Astrocyte of the hippocampus (primary cell): ENCODE data around the gene CACNA1C.

Experiments
- DNase-seq: peaks from one replicate; pipeline ENCODE4 v3.0.0; 2011; ENCODE audit warnings: low read depth, low spot score

The CACNA1C gene

DNA sequence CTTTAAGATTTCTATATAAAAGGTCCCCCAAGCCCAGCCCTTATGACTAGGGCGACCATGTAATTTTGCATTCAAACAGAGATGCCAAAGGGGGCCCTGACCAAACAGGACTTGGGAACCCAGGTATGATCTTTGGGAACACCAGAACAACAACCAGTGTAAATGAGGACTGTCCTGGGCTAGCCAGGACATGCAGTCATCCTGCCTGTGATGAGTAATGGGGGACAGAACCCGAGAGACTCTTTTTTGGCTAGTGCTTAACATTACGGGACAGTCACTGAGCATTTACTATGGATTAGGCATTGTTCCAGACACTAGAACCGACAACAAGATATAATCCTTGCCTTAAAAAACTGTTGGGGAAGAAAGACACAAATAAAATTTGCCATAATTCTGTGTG lies 337.3 kb downstream of the CACNA1C start:
- DNase-seq: no peak

DNA sequence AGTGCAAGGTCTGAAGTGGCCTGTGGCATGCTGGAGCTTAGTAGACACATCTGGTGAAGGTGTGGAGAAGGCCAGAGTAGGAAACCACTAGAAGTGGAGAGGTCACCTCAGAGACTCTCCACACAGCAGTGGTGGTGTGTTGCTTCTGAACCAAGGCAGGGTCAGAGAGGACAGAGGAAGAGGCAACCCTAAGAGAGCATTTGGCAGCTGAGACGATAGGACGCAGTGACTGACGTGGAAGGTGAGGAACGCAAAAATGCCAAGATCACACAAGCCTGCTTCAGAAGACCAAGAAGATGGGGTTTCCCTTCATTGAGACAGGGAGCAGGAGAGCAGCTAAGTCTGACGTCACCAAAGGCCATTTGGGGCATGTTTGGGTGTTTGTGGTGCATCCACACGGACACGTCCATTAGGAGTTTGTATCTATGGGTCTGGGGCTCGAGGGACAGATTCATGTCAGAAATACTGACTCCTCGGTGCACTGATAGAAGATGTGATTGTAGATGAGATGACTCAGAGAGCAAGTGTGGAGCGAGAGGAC lies 338.1 kb downstream of the CACNA1C start:
- DNase-seq: no peak

DNA sequence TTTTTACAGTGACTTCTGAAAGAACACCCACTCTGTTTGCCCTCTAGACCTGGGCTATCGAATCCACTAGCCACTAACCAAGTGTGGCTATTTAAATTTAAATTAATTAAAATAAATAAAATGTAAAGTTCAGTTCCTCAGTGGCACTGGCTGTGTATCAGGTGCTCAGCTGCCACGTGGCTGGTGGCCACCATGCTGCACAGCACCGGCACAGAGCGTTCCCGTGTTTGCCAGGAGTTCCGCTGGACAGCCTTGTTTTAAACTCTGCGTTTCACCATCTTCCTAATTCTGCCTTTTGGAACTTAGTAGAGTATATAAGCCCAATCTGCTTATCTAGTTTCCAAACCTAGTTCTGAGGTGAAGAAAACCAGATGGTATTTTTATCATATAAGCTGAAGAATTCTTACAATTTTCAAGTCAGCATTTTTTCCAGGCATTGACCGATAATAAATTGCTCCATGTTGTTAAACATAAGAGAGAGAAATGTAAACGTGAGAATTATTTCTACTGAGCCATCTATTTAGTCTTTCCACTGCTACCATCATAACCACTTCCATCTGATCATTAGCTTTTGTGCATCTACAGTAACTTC lies 339.0 kb downstream of the CACNA1C start:
- DNase-seq: no peak

DNA sequence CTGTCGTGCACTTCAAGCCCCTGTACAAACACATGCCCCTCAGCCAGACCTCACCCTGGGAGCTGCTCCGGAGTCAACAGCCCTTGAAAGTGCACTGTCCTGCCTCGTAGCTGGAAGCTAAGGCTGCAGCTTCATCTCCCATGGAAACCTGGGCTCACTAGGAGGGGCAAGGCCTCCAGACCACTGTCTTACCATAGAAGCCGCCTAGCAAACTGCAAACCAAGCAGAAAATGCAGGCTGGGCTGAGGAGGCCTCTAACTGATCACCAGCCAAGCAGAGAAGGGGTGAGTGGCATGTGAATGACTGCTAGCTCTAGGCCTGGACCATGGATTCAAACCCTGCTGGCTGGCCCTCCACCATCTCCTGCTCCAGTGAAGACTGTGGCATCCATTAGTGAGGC lies 340.2 kb downstream of the CACNA1C start:
- no peak for DNase-seq

DNA sequence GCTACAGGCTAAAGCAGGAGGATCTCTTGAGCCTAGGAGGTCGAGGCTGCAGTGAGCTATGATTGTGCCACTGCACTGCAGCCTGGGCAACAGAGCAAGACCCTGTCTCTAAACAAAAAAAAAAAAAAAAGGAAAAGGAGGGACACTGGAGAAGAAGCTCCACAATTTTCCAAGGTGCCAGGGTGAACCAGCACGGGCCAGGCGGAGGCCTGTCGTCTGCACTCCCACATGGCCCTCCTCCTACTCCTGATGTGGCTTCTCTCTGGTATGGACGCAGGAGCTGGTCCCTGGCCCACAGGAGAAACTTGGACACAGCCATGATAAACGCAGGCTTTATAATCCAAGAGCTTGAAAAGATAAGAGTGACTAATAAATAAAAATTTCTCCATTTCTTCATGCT lies 341.2 kb downstream of the CACNA1C start:
- no peak for DNase-seq

DNA sequence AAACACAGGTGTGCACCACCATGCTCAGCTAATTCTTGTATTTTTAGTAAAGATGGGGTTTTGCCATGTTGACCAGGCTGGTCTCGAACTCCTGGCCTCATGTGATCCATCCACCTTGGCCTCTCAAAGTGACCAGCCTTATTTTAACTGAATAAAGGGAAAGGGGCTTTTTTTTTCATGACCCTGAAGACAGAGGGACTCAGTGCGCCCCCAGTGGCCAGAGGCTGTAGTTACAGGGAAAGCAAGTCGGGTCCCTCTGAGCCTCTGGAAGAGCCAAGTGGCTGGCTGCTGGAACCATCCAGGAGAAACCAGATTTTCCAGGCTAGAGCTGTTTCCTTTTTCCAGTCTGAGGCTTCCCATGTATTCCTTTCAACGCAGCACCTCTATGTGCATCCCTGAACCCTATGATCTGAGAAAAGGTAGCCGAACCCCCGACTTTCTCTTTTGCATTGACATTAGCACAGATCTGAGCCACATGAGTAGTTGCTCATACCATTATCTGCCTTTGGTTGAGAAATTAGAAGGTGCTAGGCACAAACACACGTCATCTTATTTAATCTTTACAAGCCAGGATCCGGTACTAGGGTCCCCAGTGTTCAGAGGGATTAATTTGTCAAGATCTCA lies 342.7 kb downstream of the CACNA1C start:
- DNase-seq: peak; percentile 65

DNA sequence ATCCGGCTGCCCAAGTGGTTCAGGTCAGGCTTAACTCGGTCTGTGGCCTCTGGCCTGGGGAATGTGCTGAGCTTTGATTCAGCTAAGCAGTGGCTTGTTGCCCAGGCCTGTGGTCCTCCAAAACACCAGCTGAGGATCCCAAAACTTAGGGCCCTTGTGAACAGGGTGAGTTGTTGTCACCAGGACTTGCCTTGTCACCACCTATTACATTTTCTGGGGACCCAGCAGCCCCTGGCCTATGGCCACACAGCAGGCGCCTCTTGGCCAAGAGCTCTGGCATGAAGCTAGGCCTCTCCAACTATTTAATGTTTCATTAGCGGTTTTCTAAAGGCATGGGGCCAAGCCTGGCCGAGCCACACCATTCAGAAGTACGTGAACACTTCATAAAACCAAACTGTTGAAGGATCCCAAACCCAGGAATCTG lies 343.7 kb downstream of the CACNA1C start:
- DNase-seq: peak; percentile 89

DNA sequence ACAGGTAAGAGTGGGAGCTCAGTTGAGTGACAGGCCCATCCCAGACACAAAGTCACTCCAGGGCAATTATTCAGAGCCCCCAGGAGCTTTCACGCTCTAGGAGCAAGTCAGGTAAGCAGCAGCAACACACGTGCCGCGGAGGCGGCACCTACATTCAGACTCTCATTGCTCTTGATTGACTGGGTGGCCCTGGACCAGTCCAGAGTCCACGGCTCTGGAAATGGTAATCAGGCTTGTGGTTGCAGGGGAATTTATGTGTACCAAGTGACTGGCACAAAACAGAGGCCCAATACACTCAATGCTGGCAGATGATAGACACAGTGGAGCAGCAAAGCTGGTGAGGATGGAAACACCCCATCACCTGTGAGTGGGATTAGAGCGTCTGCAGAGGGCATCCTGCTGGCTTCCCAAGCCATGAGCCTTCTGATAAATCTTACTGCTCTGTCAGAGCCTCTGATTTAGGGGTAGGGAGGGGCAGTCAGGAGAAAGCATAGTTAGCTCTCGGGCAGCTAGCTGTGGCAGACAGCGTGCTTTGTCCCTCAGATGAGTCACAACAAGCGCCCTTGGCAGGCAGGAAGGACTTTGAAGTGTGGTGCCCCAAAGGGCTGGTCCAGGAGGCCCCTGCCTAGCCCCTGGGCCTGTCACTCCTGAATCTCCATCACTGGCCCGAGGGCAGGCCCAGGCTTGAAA lies 344.7 kb downstream of the CACNA1C start:
- peak; percentile 78 for DNase-seq

DNA sequence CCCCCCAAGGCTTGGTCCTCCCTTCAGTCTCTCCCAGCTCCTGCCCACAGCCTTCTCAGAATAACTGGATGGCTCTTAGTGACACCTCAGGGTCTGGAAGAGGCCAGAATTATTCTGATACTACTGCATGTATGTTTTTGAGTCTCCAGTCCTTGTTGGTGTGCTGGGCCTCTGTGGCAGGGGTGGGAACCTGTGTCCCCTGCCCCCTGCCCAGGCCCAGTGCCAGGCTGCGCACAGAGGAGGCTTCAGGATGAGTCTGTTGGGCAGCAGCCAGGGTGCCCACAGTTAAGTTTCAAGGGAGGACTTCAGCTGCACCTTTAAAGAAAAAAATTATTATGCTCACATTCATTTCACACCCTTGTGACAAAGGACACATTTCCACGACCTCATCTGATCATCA lies 348.3 kb downstream of the CACNA1C start:
- no peak for DNase-seq

DNA sequence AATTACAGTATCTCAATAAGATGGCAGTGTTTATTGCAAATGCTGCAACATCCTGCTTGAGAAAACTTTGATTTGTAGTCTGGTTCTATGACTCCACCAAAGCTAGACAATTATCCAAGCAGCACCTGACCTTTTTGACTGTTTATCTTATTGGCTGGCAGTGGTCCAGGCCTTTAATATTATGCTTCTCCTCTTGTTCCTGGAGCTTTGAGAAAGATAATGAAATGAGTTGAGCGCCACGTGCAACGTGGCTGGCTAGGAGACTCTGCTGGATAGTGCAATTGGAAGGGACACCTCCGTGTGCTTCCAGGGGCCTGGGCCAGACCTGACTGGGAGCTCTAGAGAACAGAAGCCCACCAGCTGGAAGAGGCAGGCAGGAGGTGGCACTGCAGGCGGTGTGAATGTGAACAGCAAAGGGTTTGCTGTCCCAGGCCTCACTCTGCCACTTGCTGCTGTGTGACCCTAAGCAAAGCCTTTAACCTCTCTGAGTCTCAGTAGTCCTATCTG lies 349.3 kb downstream of the CACNA1C start:
- DNase-seq: no peak

DNA sequence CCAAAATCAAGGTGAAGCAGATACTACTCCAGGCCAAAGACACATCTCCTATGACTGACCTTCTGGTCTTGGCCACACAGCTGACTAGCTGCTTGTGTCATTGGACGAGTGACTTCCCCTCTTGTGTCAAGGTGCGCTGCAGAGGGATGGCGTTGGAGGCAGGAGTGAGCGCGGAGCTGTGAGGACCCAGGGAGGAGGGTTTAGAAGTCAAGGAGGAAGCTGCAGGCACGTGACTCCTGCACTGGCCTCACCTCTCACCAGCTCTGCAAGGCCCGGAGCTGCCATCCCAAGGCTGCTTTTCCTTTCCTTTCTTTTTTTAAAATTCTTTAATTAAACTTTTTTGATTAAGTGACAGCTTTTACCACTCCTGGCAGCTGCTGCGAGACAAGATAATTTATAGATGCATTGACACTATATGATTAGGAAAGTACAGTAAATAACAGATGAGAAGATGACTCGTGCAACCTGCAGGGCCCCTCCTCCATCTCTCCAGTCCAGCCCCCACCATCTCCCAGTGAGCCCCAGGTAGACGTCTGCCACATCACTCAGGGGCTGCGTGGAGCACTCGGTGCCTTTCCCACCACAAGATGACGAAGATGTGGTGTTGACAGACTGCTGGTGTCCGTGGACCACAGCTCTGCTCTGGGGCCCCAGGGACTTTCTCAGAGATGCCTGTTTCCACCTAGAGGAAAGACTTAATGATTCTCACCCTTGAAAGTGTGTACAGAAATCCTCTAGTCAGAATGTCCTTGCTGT lies 350.6 kb downstream of the CACNA1C start:
- no peak for DNase-seq

DNA sequence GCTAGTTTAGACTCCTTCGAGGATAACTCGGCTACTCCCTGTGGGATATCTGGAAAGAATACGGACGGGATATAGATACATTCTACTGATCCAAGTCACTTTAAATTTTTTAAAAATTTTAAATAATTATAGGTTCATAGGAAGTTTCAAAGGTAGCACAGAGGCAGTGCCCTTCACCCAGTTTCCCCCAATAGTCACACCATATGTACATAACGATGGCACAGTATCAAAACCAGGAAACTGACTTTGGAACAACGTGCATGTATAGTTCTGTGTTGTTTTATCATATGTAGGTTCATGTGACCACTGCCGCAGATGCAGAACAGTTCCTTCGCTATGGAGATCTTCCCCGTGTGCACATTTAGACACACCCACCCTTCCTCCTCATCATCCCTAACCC lies 352.3 kb downstream of the CACNA1C start:
- no peak for DNase-seq

DNA sequence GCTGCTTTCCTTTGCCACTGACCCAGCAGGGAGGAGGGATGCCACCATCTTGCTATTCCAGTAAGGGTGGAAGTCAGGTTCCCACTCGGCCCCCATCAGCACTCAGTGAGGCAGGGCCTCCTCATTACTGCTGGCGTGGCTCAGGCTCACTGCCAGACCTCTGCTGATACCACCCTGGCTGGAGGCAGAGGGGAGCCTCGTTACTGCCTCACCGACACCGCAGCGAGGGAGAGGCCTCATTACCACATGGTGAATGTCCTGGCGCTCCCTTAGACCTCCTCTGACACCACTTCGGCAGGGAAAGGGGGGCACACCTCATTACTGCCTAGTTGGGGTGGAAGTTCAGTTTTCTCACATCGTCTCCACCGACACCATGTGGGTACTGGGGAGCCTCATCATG lies 354.1 kb downstream of the CACNA1C start:
- no peak for DNase-seq

DNA sequence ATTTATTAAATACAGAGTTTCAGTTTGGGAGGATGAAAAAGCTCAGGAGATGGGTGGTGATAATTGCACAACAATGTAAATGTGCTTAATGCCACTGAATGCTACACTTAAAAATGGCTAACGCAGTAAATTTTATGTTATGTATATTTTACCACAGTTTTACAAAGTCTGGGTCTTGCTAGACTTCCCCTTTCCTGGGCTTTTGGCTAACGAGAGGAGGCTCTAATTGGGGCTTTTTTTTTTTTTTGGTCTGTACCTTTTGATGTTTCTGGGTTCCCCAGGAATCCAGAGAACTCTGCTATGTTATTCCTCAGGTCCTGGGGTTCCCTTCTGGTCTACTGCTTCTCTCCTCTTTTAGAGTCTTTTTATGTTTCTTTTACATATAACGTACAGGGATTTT lies 355.5 kb downstream of the CACNA1C start:
- DNase-seq: no peak

DNA sequence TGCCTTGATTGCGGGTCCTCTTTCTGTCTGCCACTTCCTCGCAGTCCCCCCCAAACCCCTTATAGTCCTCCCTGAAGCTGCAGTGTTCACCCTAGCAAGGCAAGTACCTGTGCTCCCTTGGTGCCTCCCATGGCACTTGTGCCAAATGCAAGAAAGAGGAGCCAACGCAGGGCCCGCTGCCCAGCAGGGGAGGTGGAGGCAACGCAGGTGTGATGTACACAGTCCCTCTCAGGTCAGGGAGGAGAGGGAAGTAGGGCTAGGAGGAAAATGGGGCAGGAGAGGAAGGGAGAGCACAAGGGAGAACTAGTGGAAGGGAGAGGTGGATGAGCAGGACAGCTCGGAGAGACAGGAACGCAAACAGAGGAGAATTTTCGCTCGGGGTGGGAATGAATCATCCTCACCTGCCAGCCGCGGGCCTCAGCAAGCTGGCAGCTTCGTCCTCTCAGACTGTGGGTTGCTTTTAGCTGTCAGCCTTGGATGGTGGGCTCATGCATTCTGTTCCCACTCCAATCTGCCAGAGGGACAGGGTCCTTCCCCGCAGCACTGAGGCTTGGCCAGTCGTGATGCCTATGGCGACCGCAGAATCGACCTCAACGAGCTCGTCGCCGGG lies 357.0 kb downstream of the CACNA1C start:
- no peak for DNase-seq

DNA sequence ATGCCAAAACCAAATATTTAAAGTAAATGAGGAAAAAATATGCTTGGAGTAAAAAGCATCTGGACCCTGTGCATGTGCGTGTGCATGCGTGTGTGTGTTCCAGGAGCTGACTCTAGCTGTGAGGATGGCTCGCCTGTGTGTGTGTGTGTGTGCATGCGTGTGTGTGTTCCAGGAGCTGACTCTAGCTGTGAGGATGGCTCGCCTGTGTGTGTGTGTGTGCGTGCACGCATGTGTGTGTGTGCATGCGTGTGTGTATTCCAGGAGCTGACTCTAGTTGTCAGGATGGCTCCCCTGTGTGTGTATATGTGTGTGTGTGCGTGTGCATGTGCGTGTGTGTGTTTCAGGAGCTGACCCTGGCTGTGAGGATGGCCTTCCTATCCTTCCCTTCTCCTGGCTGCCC lies 357.7 kb downstream of the CACNA1C start:
- no peak for DNase-seq

DNA sequence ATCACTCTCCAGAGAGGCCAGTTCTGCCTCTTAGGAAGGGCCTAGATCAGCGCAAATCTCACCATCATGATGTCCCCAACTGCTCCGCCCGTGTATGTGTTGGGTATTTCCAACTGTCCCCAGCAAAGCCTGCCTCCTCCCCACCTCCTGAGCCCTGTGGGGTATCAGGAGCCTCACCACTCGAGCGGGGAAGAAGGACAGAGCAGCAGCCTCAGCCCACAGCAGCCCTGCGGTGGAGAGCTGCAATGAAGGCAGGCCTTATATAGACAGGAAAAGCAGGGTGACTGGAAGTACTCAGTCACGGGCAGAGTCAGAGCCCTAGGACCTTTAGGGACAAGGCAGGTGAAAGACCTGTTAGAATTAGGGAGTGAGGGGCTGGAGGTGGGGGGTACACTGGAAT lies 358.2 kb downstream of the CACNA1C start:
- DNase-seq: no peak

DNA sequence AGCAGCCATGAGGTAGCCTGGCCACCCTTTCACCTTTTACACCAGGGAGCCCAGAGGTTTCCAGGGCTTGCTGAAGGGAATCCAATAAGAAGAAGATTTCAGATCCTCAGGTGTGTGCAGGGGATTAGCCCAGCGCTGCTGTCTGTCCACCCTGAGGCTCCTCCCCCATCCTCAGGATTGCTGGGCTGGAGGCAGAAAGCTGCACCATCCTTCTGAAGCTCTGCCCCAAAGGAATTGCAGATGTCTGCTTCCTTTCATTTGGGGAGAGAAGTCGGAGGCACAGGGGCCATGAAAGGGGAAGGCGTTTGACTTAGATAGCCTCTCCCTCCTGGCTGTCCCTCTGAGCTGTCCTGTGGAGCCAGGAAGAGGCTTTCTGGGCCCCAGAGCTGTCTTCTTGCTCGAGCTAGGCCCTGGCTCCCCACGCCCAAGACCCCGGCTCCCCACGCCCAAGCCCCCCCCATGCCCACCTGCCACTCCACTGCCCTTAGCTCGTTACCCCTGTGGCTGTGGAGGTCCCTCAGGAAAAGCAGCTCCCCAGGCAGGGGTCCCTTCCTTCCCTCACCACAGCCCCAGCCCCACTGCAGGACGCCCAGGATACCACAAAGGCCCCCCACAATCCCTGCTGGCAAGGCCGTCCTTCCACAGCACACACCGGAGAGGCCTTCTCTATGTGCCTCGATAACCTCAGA lies 359.0 kb downstream of the CACNA1C start:
- no peak for DNase-seq

DNA sequence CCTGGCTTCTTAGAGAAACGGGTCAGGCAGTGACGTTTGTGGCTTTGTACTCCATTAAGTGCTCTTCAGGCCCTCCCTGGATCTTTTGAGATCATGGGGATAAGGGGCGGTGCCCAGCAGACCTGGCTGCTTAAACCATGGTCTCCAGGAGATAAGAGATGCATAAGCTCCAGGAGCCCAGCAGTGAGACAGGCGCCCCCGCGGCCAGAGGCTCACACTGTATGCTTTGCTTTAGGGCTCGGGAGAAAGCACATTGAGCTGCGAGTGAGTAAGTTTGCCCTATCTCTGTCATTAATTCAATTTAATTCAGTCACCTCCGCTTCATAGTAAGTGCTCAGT lies 359.5 kb downstream of the CACNA1C start:
- no peak for DNase-seq

DNA sequence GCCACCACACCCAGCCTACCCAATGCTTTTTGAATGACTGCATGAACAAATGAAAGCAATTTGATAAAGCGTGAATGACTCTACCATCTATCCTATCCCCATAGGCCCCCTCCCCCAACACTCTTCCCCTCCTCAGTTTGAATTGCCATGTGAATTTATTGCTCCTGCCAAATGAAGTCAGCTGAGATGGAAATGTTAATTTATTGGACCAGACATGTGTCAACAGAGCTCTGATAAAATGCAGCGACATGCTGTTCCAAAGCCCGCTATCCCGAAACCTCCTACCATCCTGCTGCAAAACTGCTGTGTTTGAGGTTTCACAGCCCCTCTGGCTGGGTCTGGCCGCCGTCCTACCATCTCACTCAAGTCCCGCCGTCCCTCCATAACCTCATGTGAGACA lies 360.5 kb downstream of the CACNA1C start:
- no peak for DNase-seq
